LNCaP clone FGC (cell line): ENCODE measurements around the gene CUL2.

Experiments
- DNase-seq: peaks from one replicate; pipeline ENCODE4 v3.0.0-alpha.2; 2011; ENCODE audit warnings: low read depth
- H3K4me3 ChIP-seq: 2 replicates; pipeline ENCODE4 v1.5.1; 2011; ENCODE audit warnings: mild to moderate bottlenecking, low read depth, low read length, control low read depth
- CTCF ChIP-seq: IDR thresholded peaks from 2 replicates; pipeline ENCODE4 v1.5.1; 2012; ENCODE audit warnings: mild to moderate bottlenecking; ENCODE audit not compliant: control insufficient read depth, insufficient read depth; ENCODE audit errors: extremely low read depth

Gene CUL2

GRCh38 chr10:34969171-34969570, 121.0 kb downstream of the CUL2 start:
- DNase-seq = no peak
- H3K4me3 ChIP-seq = no peak overlapping the region
- TF ChIP-seq CTCF = no peak

- no peak overlapping the region for H3K4me3 ChIP-seq
- no peak for TF ChIP-seq CTCF
- no peak for DNase-seq
Measured at GRCh38 chr10:34967335-34967880, 122.7 kb downstream of the CUL2 start.

GRCh38 chr10:34966451-34966850, 123.7 kb downstream of the CUL2 start:
- no peak for TF ChIP-seq CTCF
- H3K4me3 ChIP-seq = no peak overlapping the region
- DNase-seq = no peak

- H3K4me3 ChIP-seq = no peak overlapping the region
- TF ChIP-seq CTCF = no peak
- peak; percentile 64 for DNase-seq
Measured at GRCh38 chr10:34966040-34966439, 124.1 kb downstream of the CUL2 start.

- no peak overlapping the region for H3K4me3 ChIP-seq
- no peak for TF ChIP-seq CTCF
- no peak for DNase-seq
Measured at GRCh38 chr10:34964166-34964800, 125.9 kb downstream of the CUL2 start.

- no peak for TF ChIP-seq CTCF
- no peak for DNase-seq
- no peak overlapping the region for H3K4me3 ChIP-seq
Measured at GRCh38 chr10:34962866-34963265, 127.3 kb downstream of the CUL2 start.

- TF ChIP-seq CTCF = peak; percentile 34
- H3K4me3 ChIP-seq = no peak overlapping the region
- DNase-seq = no peak
Measured at GRCh38 chr10:34960983-34961382, 129.2 kb downstream of the CUL2 start.
